ENCODE results near the gene FBXL15.

Gene FBXL15

DNA sequence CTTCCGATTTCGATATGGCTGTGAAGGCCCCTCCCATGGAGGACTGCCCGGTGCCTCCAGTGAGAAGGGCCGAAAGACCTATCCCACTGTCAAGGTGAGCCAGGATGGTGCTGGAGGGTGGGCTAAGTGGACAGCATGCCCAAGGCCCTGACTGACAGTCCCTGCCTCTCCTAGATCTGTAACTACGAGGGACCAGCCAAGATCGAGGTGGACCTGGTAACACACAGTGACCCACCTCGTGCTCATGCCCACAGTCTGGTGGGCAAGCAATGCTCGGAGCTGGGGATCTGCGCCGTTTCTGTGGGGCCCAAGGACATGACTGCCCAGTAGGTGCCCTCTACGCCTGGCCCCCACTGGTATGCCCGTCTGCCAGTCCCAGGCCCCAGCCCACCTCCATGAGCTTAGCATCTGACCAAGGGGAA is 23.9 kb upstream of the FBXL15 start:
- in situ Hi-C loops (cut with MboI; ENCODE audit: low sequenced_read_pairs): loop anchor here (25.0 kb wide), 1 partner anchor 191 kb away; no protein-coding TSS in a partner anchor

- in situ Hi-C loops (cut with MboI; ENCODE audit: low sequenced_read_pairs): loop anchor here (25.0 kb wide), 1 partner anchor 190 kb away; no protein-coding TSS in a partner anchor
These were observed 23.1 kb upstream of the FBXL15 start for GRCh38 chr10:102397222-102398171.

DNA sequence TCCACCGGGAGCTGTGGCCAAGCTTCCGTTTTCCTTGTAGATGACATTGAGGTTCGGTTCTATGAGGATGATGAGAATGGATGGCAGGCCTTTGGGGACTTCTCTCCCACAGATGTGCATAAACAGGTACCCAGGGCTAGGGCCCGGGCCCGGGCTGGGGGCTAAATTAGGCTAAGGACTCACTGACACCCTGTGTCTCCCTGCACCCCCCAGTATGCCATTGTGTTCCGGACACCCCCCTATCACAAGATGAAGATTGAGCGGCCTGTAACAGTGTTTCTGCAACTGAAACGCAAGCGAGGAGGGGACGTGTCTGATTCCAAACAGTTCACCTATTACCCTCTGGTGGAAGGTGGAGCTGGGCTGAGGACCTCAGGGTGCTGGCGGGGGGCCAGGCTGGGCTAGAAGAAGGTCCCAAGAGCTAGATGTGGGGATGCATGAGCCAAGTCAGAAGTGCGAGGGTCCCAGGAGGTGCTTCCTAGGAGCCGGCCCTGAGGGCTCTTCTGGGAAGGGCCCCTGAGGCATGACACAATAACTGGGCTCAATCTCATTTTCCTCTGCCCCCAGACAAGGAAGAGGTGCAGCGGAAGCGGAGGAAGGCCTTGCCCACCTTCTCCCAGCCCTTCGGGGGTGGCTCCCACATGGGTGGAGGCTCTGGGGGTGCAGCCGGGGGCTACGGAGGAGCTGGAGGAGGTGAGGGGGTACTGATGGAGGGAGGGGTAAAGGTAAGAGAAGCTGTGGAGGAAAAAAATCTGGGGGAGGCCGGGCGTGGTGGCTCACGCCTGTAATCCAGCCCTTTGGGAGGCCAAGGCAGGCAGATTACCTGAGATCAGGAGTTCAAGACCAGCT is 22.2 kb upstream of the FBXL15 start:
- in situ Hi-C loops (cut with MboI; ENCODE audit: low sequenced_read_pairs): loop anchor here (25.0 kb wide), 1 partner anchor 189 kb away; no protein-coding TSS in a partner anchor

- in situ Hi-C loops (cut with MboI; ENCODE audit: low sequenced_read_pairs): loop anchor here (25.0 kb wide), 1 partner anchor 188 kb away; no protein-coding TSS in a partner anchor
These were observed 21.2 kb upstream of the FBXL15 start for GRCh38 chr10:102399217-102400021.

- in situ Hi-C loops (cut with MboI; ENCODE audit: low sequenced_read_pairs): no loop called here
These were observed 20.6 kb upstream of the FBXL15 start for GRCh38 chr10:102400076-102400475.

GRCh38 chr10:102400598-102401341 is 19.9 kb upstream of the FBXL15 start:
- in situ Hi-C loops (cut with MboI; ENCODE audit: low sequenced_read_pairs): no loop called here

- in situ Hi-C loops (cut with MboI; ENCODE audit: low sequenced_read_pairs): no loop called here
These were observed 19.3 kb upstream of the FBXL15 start for GRCh38 chr10:102401342-102401654.

GRCh38 chr10:102401735-102402511 is 18.7 kb upstream of the FBXL15 start:
- in situ Hi-C loops (cut with MboI; ENCODE audit: low sequenced_read_pairs): no loop called here

GRCh38 chr10:102402512-102402896 is 18.1 kb upstream of the FBXL15 start:
- in situ Hi-C loops (cut with MboI; ENCODE audit: low sequenced_read_pairs): no loop called here

- in situ Hi-C loops (cut with MboI; ENCODE audit: low sequenced_read_pairs): no loop called here
These were observed 17.5 kb upstream of the FBXL15 start for GRCh38 chr10:102403115-102403514.

- in situ Hi-C loops (cut with MboI; ENCODE audit: low sequenced_read_pairs): no loop called here
These were observed 16.1 kb upstream of the FBXL15 start for GRCh38 chr10:102404361-102405107.

DNA sequence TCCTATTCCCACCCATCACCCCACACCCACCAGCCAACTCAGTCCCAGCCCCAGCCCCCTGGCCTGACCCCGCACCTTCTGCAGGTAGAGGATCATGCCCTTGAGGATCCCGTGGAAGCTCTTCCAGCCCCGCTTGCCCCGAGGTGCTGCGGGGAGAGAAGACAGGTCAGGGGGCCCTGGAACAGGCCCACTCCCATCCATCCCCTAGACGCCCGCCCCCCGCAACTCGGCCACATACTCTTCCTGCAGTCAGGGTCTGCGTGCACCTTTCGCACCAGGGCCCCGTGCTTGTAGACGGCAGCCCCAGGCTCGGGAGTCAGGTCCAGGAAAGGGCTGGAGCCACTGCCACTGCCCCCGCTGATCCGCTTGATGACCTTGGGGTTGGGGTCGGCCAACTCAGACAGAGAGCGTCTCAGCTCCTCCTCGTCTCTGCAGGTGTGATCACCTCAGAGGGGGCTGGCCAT is 15.5 kb upstream of the FBXL15 start:
- in situ Hi-C loops (cut with MboI; ENCODE audit: low sequenced_read_pairs): no loop called here

DNA sequence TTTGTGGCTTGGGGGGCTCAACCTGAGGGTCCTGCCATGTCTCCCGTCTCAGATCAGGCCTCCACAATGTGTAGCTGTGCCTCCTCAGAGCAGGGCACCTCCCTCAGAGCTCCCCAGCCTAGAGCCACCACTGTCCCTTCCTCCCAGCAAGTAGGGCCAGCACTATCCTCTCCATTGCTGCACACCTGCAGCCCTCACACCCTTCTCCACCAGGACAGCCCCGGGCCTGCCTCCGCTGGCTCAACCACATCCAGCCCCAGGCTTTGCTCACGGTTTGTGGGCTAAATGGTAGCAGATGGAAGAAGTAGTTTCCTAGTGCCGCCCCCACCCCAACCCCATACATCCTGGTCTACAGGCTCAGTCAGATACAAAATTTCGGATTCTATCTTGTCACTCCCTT is 15.0 kb upstream of the FBXL15 start:
- in situ Hi-C loops (cut with MboI; ENCODE audit: low sequenced_read_pairs): no loop called here

- in situ Hi-C loops (cut with MboI; ENCODE audit: low sequenced_read_pairs): no loop called here
These were observed 13.8 kb upstream of the FBXL15 start for GRCh38 chr10:102406815-102407214.

DNA sequence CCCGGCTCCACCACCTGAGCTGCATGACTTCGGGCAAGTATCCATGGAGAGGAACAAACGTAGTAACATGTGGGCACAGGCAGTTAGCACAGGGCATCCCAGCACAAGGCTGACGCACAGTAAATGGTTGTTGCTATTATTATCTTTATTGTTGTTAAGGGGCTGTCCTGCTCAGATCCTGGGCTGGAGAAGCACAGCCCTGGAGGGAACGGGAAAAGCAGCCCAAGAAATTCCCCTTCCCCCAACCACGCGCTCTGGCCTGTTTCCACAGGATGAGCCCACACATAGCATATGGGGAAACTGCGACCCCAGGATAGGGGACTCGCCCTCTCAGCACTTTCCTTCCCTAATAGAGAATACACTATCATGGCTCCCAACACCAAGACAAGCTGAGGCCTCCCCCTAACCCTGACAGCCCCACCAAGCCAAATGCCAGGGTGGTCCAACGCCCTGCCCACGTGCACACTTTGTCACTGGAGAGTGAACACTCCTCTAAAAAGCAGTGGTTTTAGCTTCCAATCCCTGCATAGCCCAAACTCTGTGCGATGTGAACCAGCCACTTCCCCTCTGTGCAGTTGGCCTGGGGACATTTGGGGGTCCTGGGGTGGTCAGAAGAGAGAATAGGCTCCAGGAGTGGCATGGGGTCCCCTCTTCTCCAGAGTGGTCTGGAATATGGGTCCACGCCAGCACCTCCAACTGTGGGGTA is 13.1 kb upstream of the FBXL15 start:
- in situ Hi-C loops (cut with MboI; ENCODE audit: low sequenced_read_pairs): no loop called here

DNA sequence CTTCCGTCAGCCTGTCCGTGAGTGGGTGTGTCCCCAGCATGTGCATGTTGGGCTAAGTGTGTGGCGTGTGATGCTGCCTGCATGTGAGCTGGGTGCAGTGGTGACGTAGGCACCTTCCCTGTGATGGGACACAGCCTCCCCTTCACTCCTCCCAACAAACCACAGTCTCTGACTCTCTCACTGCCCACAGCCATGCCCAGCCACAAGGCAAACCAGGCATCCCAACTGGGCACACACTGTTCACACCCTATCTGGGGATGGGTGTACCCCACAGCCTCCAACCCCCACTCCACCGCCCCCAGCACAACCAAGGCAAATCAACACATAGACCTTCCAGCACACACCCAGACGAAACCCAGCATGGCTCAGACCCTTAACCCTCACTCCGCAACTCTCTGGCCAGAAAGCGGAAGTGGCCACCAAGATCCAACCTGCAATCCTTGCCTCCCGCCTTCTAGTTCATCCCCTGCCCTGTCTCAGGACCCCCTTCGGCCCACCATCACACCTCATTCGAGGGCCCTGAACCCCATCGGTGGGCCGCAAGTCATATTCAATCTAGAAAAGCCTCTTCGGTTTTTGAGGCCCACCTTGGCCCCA is 12.4 kb upstream of the FBXL15 start:
- in situ Hi-C loops (cut with MboI; ENCODE audit: low sequenced_read_pairs): no loop called here

All from HL-60/S4 (cell line).